Right lobe of liver (tissue), 6 donors: Measurements from ENCODE around the gene TIPRL. TPM values are rescaled to one million over a fixed set of nuclear protein-coding genes. Genes with fewer than 3 reads are reported as not detected.
A peak's percentile ranks its signal among the peaks of the same experiment; 100 is the strongest.

Experiments used
- ATAC-seq, 4 donors: fragments of 200-7000 bp; cut with Tn5 transposase; one replicate each; pipeline ENCODE4 v1.9.1; 2020; ENCODE audit warnings: mild to moderate bottlenecking in 4 of 4, moderate library complexity in 4 of 4
- DNase-seq, 3 donors: peaks; one replicate each; pipeline ENCODE4 v3.0.0-alpha.2; 2020
- H3K27ac ChIP-seq, 3 donors: fragments of 200-600 bp; one replicate each; pipeline ENCODE4 v1.8.0; 2022
- H3K27me3 ChIP-seq, 2 donors: fragments of 200-600 bp; one replicate each; pipeline ENCODE4 v1.8.0; 2022
- H3K36me3 ChIP-seq, 4 donors: fragments of 200-600 bp; sonication (generic) in 1 of 4; one replicate each; pipeline versions ENCODE4 v1.5.1 to v1.8.0; 2017 to 2022; ENCODE audit warnings: control low read depth in 1 of 4
- H3K4me1 ChIP-seq, 4 donors: fragments of 200-600 bp; sonication (generic) in 1 of 4; one replicate each; pipeline versions ENCODE4 v1.5.1 to v1.8.0; 2017 to 2022; ENCODE audit warnings: control low read depth in 1 of 4
- H3K4me3 ChIP-seq, 3 donors: fragments of 200-600 bp; one replicate each; pipeline ENCODE4 v1.8.0; 2022
- H3K9me3 ChIP-seq, 4 donors: fragments of 200-600 bp; sonication (generic) in 1 of 4; one replicate each; pipeline versions ENCODE4 v1.5.1 to v1.8.0; 2017 to 2022; ENCODE audit warnings: control low read depth in 1 of 4
- POLR2A ChIP-seq: fragments of 450-650 bp; IDR thresholded peaks from one replicate; pipeline ENCODE4 v1.6.1; 2017; ENCODE audit warnings: antibody characterized with exemption, mild to moderate bottlenecking
- WGBS: methylation state at CpG from one replicate; pipeline ENCODE4 v1.1.6; 2018; ENCODE audit warnings: low coverage, low lambda C conversion rate; ENCODE audit not compliant: insufficient coverage; ENCODE audit errors: missing lambda C conversion rate; 5-methylcytosine and 5-hydroxymethylcytosine counted together
- intact Hi-C, 2 donors: fragments of 100-400 bp; cut with DNase I; formaldehyde crosslinking; loops; one replicate each; pipeline versions ENCODE4 v1.11.2 to v1.14.1; 2022
- total RNA-seq, 6 experiments: library from RNA; depleted of rRNA in 2 of 6; stranded (reverse); fragments of >200 nt in 2 of 6; fragmentation: NEBNext Ultra II Directional in 3 of 6; extraction: Animal tissue kit (Norgen Biotek cat#: 25700) in 3 of 6; gene quantifications; one replicate each; pipeline versions ENCODE4 v1.1.0 to v1.2.4, GENCODE V29; 2016 to 2023
- TF ChIP-seq, protein P1 (sequence below), 4 donors: fragments of 200-600 bp in 3 of 4; fragments of 450-650 bp in 1 of 4; IDR thresholded peaks; one replicate each; pipeline versions ENCODE4 v1.5.1 to v1.8.0; 2016 to 2022; ENCODE audit warnings: antibody characterized with exemption in 4 of 4, mild to moderate bottlenecking in 2 of 4
- donor health status: DM: no; HTN: yes; CAD: no.
- donor health status: DM: no; HTN: no; CAD: no.
- donor health status: DM: no; HTN: no; CAD: no.
- donor health status: DM: no; HTN: yes; CAD: no.
- donor health status: DM: no; HTN: yes; CAD: no.

Gene TIPRL
- total RNA-seq, 6 experiments from 2014 or later, result 12.1 to 24.1 (median 15.7) TPM

DNA sequence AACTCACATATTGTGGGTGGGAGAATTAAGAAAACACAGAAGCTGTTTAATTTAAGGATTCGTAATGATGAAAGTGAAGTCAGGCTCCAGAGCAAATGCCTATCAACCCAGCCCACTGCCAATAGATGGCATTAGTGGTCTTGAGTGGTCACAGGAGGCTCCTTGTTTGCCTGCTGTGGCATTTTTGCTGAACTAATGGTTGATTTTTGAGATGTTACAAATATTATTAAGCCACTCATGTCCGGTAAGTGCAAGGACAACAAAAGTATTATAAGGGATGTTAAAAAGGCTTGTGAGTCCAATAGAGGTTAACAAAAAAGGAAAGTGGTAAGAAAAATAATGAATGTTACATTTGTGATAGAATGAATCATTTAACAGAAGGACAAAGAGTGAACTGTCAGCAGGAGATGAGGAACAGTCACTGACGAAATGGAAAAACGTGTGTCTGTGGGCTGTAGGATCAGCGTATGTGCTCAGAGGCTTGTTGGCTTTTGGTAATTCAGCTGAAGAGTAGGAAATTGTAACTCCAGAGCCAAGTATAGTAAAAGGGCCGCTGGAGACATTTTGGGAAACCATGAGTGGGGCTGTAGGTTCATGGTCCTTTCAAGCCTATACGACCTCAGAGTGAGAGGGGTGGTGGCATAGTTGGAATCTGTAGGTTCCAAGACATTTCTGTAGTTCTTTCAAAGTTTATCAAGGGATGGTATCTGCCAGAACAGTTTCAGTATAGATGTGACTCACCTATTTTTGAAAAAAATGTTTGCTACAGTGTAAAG lies 58.3 kb downstream of the TIPRL start:
- 91% methylated on average over 7 of the region's 7 CpGs for WGBS
- H3K27ac ChIP-seq, result no peak overlapping the region
- peaks cover 0 to 24% (median 10%) of the 10 kb centered on the region in 4 donors for H3K4me1 ChIP-seq
- ATAC-seq (no peak), DNase-seq (no peak)
- intact Hi-C loops, result loop anchor here in 1 of 2 donors (10.0 kb wide), 1 partner anchor 62 kb away; the partner anchor contains the start of gene TIPRL
- H3K4me3 ChIP-seq, result no peak overlapping the region
- H3K9me3 ChIP-seq, result no peaks in the 10 kb centered on the region
- TF ChIP-seq, protein P1, sequence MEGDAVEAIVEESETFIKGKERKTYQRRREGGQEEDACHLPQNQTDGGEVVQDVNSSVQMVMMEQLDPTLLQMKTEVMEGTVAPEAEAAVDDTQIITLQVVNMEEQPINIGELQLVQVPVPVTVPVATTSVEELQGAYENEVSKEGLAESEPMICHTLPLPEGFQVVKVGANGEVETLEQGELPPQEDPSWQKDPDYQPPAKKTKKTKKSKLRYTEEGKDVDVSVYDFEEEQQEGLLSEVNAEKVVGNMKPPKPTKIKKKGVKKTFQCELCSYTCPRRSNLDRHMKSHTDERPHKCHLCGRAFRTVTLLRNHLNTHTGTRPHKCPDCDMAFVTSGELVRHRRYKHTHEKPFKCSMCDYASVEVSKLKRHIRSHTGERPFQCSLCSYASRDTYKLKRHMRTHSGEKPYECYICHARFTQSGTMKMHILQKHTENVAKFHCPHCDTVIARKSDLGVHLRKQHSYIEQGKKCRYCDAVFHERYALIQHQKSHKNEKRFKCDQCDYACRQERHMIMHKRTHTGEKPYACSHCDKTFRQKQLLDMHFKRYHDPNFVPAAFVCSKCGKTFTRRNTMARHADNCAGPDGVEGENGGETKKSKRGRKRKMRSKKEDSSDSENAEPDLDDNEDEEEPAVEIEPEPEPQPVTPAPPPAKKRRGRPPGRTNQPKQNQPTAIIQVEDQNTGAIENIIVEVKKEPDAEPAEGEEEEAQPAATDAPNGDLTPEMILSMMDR (IDR thresholded peaks at IDR 0.05), result no peak
- peaks cover 2 to 29% (median 6%) of the 10 kb centered on the region in 4 donors for H3K36me3 ChIP-seq
- H3K27me3 ChIP-seq, result no peaks in the 10 kb centered on the region

DNA sequence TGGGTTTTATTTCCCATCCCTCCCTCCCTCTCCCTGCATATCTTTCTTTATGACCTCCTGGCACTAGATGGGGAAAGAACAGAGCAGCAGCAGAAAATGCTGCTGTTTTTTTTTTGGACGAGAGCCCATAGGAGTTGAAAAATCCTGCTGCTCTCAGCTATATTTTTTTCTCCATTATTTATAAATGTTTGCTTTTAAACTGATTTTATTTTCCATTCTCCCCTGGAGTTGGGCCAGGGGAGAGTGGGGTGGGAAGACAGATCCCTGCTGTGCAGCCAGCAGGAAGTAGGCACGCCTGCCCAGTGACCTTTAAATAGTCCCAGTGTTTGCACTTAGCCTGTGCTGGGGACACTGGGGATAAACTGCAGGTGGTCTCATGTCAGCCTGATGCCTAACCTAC lies 64.4 kb downstream of the TIPRL start:
- intact Hi-C loops, result no loop called here
- H3K27me3 ChIP-seq, result no peaks in the 10 kb centered on the region
- peaks cover 0 to 6% (median 0%) of the 10 kb centered on the region in 4 donors for H3K4me1 ChIP-seq
- H3K4me3 ChIP-seq, result no peak overlapping the region
- TF ChIP-seq, protein P1 (IDR thresholded peaks at IDR 0.05), result no peak
- TF ChIP-seq POLR2A, result no peak
- WGBS, result 24% methylated on average over 2 of the region's 2 CpGs
- DNase-seq, result no peak
- ATAC-seq, result peak; percentile 54 to 83 (median 78)
- H3K36me3 ChIP-seq, result peaks cover 0 to 30% (median 8%) of the 10 kb centered on the region in 4 donors
- no peaks in the 10 kb centered on the region for H3K9me3 ChIP-seq
- H3K27ac ChIP-seq, result no peak overlapping the region

DNA sequence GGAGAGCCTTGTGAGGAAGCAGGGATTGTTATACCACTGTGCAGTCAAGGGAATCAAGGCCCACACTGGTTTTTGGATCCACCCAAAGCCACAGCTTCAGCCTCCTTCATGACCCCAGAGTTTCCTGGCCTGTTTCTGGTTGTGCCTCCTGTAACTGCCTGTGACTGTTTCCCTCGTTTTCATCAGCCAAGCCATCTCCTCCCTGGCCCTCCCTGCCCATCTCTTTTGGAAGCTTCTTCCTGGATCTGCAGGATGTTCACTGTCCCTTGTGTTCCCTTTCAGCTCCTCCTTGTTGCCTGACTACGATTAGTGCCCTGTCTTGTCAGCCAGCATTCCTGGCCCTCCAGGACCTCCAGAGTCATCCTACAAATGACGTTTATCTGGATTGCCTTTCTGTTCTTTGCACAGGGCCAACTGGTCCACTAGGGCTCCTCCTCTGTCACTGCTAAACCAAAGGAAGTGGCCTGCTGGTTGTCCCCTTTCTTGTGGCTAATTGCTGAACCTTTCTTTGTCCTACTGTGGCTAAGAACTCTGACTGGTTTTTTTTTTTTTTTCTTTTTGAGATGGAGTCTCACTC lies 65.0 kb downstream of the TIPRL start:
- intact Hi-C loops, result no loop called here
- Histone ChIP-seq H3K9me3 (no peaks in the 10 kb centered on the region), H3K4me3 (no peak overlapping the region), H3K27me3 (no peaks in the 10 kb centered on the region), H3K27ac (peak overlapping the region in 1 of 3 donors; percentile 5), H3K36me3 (peaks cover 0 to 26% (median 9%) of the 10 kb centered on the region in 4 donors), H3K4me1 (peaks cover 0 to 6% (median 0%) of the 10 kb centered on the region in 4 donors)
- TF ChIP-seq POLR2A, result no peak
- TF ChIP-seq, protein P1 (IDR thresholded peaks at IDR 0.05), result no peak
- DNase-seq (no peak), ATAC-seq (peak; percentile 16 to 36 (median 26))
- 53% methylated on average over 3 of the region's 3 CpGs for WGBS

DNA sequence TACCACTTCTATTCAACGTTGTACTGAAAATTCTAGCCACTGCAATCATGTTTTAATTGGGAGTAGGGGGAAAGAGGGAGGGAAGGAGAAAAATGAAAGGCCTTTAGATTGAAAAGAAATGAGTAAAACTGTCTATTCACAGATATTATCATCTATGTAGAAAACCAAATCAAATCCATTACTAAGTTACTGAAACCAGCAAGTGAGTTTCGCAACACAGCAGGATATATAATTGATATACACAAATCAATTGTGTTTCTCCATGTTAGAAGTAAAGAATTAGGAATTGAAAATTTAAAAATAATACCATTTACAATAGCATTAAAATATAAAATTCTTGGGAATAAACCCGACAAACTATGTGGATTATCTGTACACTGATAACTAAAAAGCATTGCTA lies 66.3 kb downstream of the TIPRL start:
- ATAC-seq (no peak), DNase-seq (no peak)
- no peak for TF ChIP-seq POLR2A
- TF ChIP-seq, protein P1 (IDR thresholded peaks at IDR 0.05), result no peak
- intact Hi-C loops, result no loop called here
- no peaks in the 10 kb centered on the region for H3K9me3 ChIP-seq
- H3K36me3 ChIP-seq, result peaks cover 0 to 24% (median 8%) of the 10 kb centered on the region in 4 donors
- WGBS, result 86% methylated on average over 3 of the region's 3 CpGs
- H3K27ac ChIP-seq, result no peak overlapping the region
- no peak overlapping the region for H3K4me3 ChIP-seq
- no peaks in the 10 kb centered on the region for H3K27me3 ChIP-seq
- peaks cover 0 to 6% (median 0%) of the 10 kb centered on the region in 4 donors for H3K4me1 ChIP-seq
